ENCODE results near the gene XAB2. TPM values are rescaled to one million over a fixed set of nuclear protein-coding genes. Genes with fewer than 3 reads are reported as not detected.
A peak's percentile ranks its signal among the peaks of the same experiment; 100 is the strongest.

Gene XAB2
- total and polyA plus RNA-seq, 4 experiments from 2014 or later = 5.4 to 77.2 (median 42.6) TPM

DNA sequence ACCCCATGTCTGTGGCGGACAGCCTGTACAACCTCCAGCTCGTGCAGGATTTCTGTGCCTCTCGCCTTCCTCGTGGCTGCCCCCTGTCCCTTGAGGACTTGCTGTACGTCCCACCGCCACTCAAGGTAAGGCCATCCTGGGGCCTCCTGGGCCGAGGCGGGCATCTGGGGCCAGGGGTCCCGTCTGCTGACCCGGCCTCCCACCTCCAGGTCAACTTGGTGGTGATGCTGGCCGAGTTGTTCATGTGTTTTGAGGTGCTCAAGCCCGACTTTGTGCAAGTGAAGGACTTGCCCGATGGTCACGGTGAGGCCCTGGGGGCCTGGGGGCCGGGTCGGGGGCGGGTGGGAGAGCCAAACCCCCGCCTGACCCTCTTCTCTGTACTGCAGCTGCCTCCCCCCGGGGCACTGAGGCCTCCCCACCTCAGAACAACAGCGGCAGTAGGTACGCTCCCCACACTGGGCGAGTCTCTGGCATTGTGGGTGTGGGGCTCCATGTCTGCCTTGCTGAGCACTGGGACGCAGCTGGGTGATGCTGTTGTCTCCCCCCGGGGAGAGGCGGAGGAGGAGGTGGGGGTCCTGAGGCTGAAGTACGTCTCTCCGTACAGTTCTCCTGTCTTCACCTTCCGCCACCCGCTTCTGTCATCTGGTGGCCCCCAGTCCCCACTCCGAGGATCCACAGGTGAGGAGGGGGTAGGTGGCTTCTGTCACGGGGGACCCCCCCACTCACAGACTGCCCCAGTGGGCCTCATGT lies 18.7 kb downstream of the XAB2 start:
- Mint-ChIP-seq H3K36me3 (no peaks in the 10 kb centered on the region), H3K4me1 (peaks cover 0 to 2% (median 0%) of the 10 kb centered on the region in 4 donors), H3K27ac (no peak overlapping the region), H3K4me3 (no peak overlapping the region), H3K27me3 (no peaks in the 10 kb centered on the region), H3K9me3 (no peaks in the 10 kb centered on the region)
- DNase-seq = peak in 1 of 5 donors; percentile 29
- no peaks in the 10 kb centered on the region for H3K4me1 ChIP-seq (ENCODE audit: insufficient read depth, low read length)
- no peak overlapping the region for H3K27ac ChIP-seq (ENCODE audit: low read depth, low read length)
- no peaks in the 10 kb centered on the region for H3K9me3 ChIP-seq (ENCODE audit: control insufficient read depth in 1 of 2, low read length in 2 of 2)
- intact Hi-C loops (cut with micrococcal nuclease) = no loop called here
- ChIA-PET CTCF (ENCODE audit: partially characterized antibody) (no interaction called here), POLR2A (ENCODE audit: partially characterized antibody) (no interaction called here)
- H3K36me3 ChIP-seq (ENCODE audit: insufficient read depth, low read length) = no peaks in the 10 kb centered on the region
- H3K27me3 ChIP-seq (ENCODE audit: insufficient read depth, low read length) = no peaks in the 10 kb centered on the region
- no peak overlapping the region for H3K4me3 ChIP-seq (ENCODE audit: low read length in 2 of 2)

DNA sequence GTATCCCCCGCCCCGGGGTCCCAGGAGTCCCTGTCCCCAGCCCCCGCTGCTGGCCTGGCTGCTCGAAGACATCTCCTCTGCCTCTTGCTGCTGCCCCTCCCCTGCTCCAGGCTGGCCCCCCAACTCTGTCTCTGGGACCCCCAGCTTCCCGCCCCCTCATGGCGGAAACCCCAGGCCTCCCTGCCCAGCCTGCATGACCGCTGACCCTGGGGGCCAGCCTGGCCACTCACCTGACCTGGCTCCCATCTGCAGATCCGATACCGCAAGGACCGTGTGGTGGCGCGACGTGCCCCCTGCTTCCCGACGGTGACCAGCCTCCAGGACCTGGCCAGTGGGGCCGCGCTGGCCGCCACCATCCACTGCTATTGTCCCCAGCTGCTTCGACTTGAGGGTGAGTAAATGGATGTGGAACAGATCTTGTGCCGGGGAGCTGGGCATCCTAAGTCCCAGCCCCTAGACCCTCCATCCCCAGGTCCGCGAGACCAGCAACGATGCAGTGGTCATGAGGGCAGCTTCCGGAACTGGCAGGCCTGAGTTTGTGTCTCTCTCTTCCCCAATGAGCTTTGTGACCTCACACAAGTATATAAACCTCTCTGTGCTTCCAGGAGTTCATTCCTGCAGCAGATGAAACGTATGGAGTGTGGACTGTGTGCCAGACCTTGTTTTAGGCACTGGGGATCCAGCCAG lies 21.3 kb downstream of the XAB2 start:
- H3K27ac ChIP-seq (ENCODE audit: low read depth, low read length) = no peak overlapping the region
- peaks cover 0 to 3% of the 10 kb centered on the region in 2 donors for H3K27me3 Mint-ChIP-seq
- no peaks in the 10 kb centered on the region for H3K9me3 ChIP-seq (ENCODE audit: control insufficient read depth in 1 of 2, low read length in 2 of 2)
- no peak overlapping the region for H3K4me3 Mint-ChIP-seq
- intact Hi-C loops (cut with micrococcal nuclease) = no loop called here
- no peaks in the 10 kb centered on the region for H3K36me3 Mint-ChIP-seq
- no peak for DNase-seq
- H3K36me3 ChIP-seq (ENCODE audit: insufficient read depth, low read length) = no peaks in the 10 kb centered on the region
- H3K4me1 ChIP-seq (ENCODE audit: insufficient read depth, low read length) = no peaks in the 10 kb centered on the region
- ChIA-PET CTCF (ENCODE audit: partially characterized antibody) (no interaction called here), POLR2A (ENCODE audit: partially characterized antibody) (no interaction called here)
- H3K4me1 Mint-ChIP-seq = peaks cover 0 to 4% (median under 1%) of the 10 kb centered on the region in 4 donors
- no peak overlapping the region for H3K27ac Mint-ChIP-seq
- no peaks in the 10 kb centered on the region for H3K27me3 ChIP-seq (ENCODE audit: insufficient read depth, low read length)
- peaks cover 0 to 2% (median 0%) of the 10 kb centered on the region in 8 donors for H3K9me3 Mint-ChIP-seq
- H3K4me3 ChIP-seq (ENCODE audit: low read length in 2 of 2) = no peak overlapping the region

DNA sequence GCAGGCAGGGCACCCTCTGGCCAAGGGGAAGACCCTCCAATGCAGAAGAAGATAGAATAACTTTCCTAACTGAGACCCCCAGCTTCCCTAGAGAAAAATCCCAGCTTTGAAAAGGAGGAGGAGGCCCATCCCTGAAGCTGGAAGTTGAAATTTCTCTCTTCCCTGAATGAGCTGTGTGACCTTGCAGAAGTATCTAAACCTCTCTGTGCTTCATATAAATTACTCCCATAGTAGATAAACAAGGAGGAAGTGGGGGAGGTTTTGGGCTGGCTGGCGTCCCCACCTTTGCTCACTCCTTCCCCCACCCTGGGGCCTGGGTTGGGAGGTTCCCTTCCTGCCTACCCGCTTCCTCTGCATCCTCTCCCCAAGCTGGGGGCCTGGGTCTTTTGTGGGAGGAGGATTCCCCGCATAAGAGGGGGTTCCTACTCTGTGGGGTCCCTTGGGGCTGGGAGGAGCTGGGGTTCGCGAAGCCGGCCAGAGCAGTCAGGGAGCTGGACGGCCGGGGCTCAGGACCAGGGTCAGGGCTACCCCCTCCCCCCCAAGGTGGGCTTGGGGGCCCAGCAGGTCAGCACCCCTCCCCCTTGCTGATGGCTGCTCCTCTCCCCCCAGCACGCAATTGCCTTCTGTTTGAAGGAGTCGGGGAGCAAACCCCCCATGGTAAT lies 22.0 kb downstream of the XAB2 start:
- H3K9me3 ChIP-seq (ENCODE audit: control insufficient read depth in 1 of 2, low read length in 2 of 2) = no peaks in the 10 kb centered on the region
- H3K4me3 Mint-ChIP-seq = no peak overlapping the region
- no peak for DNase-seq
- H3K36me3 Mint-ChIP-seq = no peaks in the 10 kb centered on the region
- H3K4me3 ChIP-seq (ENCODE audit: low read length in 2 of 2) = no peak overlapping the region
- peaks cover 0 to 3% of the 10 kb centered on the region in 2 donors for H3K27me3 Mint-ChIP-seq
- H3K27ac Mint-ChIP-seq = no peak overlapping the region
- ChIA-PET POLR2A (ENCODE audit: partially characterized antibody) (no interaction called here), CTCF (ENCODE audit: partially characterized antibody) (no interaction called here)
- intact Hi-C loops (cut with micrococcal nuclease) = no loop called here
- H3K36me3 ChIP-seq (ENCODE audit: insufficient read depth, low read length) = no peaks in the 10 kb centered on the region
- no peaks in the 10 kb centered on the region for H3K4me1 ChIP-seq (ENCODE audit: insufficient read depth, low read length)
- H3K27me3 ChIP-seq (ENCODE audit: insufficient read depth, low read length) = no peaks in the 10 kb centered on the region
- H3K4me1 Mint-ChIP-seq = peaks cover 0 to 4% (median under 1%) of the 10 kb centered on the region in 4 donors
- H3K9me3 Mint-ChIP-seq = peaks cover 0 to 2% (median 0%) of the 10 kb centered on the region in 8 donors
- no peak overlapping the region for H3K27ac ChIP-seq (ENCODE audit: low read depth, low read length)

DNA sequence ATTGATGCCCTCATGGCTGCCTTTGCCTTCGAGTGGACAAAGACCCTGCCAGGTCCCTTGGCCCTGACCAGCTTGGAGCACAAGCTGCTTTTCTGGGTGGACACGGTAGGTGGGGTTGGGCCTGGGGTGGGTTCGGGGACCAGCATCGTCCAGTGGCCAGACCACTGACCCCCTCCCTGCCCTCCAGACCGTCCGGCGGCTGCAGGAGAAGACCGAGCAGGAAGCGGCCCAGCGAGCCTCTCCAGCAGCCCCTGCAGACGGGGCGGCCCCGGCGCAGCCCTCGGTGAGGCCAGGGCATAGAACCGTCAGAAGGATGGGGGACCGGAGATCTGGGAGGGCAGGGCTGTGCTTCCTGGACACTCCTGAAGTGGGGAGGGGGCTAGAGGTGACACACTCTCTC lies 23.1 kb downstream of the XAB2 start:
- Histone ChIP-seq H3K4me1 (ENCODE audit: insufficient read depth, low read length) (no peaks in the 10 kb centered on the region), H3K4me3 (ENCODE audit: low read length in 2 of 2) (no peak overlapping the region), H3K9me3 (ENCODE audit: control insufficient read depth in 1 of 2, low read length in 2 of 2) (no peaks in the 10 kb centered on the region), H3K27ac (ENCODE audit: low read depth, low read length) (no peak overlapping the region), H3K27me3 (ENCODE audit: insufficient read depth, low read length) (no peaks in the 10 kb centered on the region), H3K36me3 (ENCODE audit: insufficient read depth, low read length) (no peaks in the 10 kb centered on the region)
- DNase-seq = no peak
- Mint-ChIP-seq H3K27me3 (peaks cover 0 to 7% of the 10 kb centered on the region in 2 donors), H3K36me3 (no peaks in the 10 kb centered on the region), H3K4me3 (no peak overlapping the region), H3K9me3 (peaks cover 0 to 2% (median 0%) of the 10 kb centered on the region in 8 donors), H3K4me1 (peaks cover 0 to 4% (median under 1%) of the 10 kb centered on the region in 4 donors), H3K27ac (no peak overlapping the region)
- CTCF ChIA-PET (ENCODE audit: partially characterized antibody) = interaction anchor here (1.6 kb wide), 1 partner anchor 193 kb away, joined by 3 read pairs; no protein-coding TSS in a partner anchor
- intact Hi-C loops (cut with micrococcal nuclease) = no loop called here
- POLR2A ChIA-PET (ENCODE audit: partially characterized antibody) = interaction anchor here (0.5 kb wide), 1 partner anchor 12 kb away, joined by 3 read pairs; no protein-coding TSS in a partner anchor

DNA sequence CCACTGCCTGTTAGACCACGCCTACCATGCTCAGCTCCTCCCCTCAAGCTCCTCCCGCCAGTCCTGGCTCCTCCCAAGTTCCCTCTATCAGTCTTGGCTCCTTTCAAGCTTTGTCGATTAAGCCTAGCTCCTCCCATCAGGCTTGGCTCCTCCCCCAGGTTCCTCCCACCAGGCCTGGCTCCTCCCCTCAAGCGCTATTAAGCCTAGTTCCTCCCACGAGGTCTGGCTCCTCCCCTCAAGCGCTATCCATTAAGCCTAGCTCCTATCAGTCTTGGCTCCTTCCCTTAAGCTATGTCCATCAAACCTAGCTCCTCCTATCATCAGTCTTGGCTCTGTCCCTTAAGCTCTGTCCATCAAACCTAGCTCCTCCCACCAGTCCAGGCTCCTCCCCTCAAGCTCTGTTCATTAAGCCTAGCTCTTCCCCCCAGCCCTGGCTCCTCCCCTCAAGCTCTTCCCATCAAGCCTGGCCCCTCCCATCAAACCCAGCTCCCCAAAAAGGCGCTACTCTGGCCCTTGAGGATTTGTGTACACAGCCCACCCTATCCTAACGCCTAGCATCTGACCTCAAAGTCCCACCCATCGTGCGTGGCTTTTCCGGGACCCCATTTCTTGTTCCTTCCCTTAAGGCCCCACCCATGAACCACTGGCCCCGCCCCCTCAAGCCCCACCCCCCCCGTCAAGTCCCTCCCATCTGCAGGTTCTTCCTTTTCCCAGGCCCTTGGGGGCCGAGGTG lies 23.7 kb downstream of the XAB2 start:
- intact Hi-C loops (cut with micrococcal nuclease) = no loop called here
- POLR2A ChIA-PET (ENCODE audit: partially characterized antibody) = interaction anchor here (0.5 kb wide), 1 partner anchor 12 kb away, joined by 3 read pairs; no protein-coding TSS in a partner anchor
- Mint-ChIP-seq H3K4me3 (no peak overlapping the region), H3K4me1 (peaks cover 0 to 4% (median under 1%) of the 10 kb centered on the region in 4 donors), H3K27ac (peak overlapping the region in 1 of 7 donors; percentile 71), H3K36me3 (no peaks in the 10 kb centered on the region), H3K27me3 (peaks cover 0 to 7% of the 10 kb centered on the region in 2 donors), H3K9me3 (peaks cover 0 to 2% (median 0%) of the 10 kb centered on the region in 8 donors)
- Histone ChIP-seq H3K9me3 (ENCODE audit: control insufficient read depth in 1 of 2, low read length in 2 of 2) (no peaks in the 10 kb centered on the region), H3K4me1 (ENCODE audit: insufficient read depth, low read length) (no peaks in the 10 kb centered on the region), H3K27me3 (ENCODE audit: insufficient read depth, low read length) (no peaks in the 10 kb centered on the region), H3K27ac (ENCODE audit: low read depth, low read length) (no peak overlapping the region), H3K4me3 (ENCODE audit: low read length in 2 of 2) (no peak overlapping the region), H3K36me3 (ENCODE audit: insufficient read depth, low read length) (no peaks in the 10 kb centered on the region)
- no peak for DNase-seq
- CTCF ChIA-PET (ENCODE audit: partially characterized antibody) = interaction anchor here (1.2 to 1.6 kb wide), 2 partner anchors 13 to 194 kb away, joined by 3 read pairs; no protein-coding TSS in a partner anchor

DNA sequence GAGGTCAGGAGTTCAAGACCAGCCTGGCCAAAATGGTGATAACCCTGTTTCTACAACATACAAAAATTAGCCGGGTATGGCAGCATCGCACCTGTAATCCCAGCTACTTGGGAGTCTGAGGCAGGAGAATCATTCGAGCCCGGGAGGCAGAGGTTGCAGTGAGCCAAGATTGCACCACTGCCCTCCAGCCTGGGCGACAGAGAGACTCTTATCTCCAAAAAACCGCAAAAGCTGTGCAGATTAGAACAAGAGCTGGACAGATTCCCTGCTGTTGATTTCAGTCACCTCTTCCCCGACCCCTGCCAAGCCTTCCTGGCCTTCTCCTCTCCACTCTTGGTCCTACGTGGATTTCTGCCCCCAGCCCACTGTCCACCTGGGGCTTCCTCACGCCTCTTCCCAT lies 25.4 kb downstream of the XAB2 start:
- no peaks in the 10 kb centered on the region for H3K9me3 ChIP-seq (ENCODE audit: control insufficient read depth in 1 of 2, low read length in 2 of 2)
- no peaks in the 10 kb centered on the region for H3K4me1 ChIP-seq (ENCODE audit: insufficient read depth, low read length)
- Mint-ChIP-seq H3K27me3 (peaks cover 0 to 8% of the 10 kb centered on the region in 2 donors), H3K9me3 (peaks cover 0 to 2% (median 0%) of the 10 kb centered on the region in 8 donors), H3K36me3 (no peaks in the 10 kb centered on the region), H3K27ac (no peak overlapping the region), H3K4me1 (peaks cover 0 to 4% (median under 1%) of the 10 kb centered on the region in 4 donors), H3K4me3 (no peak overlapping the region)
- no peaks in the 10 kb centered on the region for H3K36me3 ChIP-seq (ENCODE audit: insufficient read depth, low read length)
- intact Hi-C loops (cut with micrococcal nuclease) = no loop called here
- H3K27me3 ChIP-seq (ENCODE audit: insufficient read depth, low read length) = no peaks in the 10 kb centered on the region
- H3K4me3 ChIP-seq (ENCODE audit: low read length in 2 of 2) = no peak overlapping the region
- POLR2A ChIA-PET (ENCODE audit: partially characterized antibody) = interaction anchor here (1.0 kb wide), 1 partner anchor 20 kb away, joined by 3 read pairs; no protein-coding TSS in a partner anchor
- no peak overlapping the region for H3K27ac ChIP-seq (ENCODE audit: low read depth, low read length)
- CTCF ChIA-PET (ENCODE audit: partially characterized antibody) = interaction anchor here (1.5 kb wide), 1 partner anchor 35 kb away, joined by 4 read pairs; no protein-coding TSS in a partner anchor
- no peak for DNase-seq

Data from CD4-positive, alpha-beta memory T cell (primary cell).